ENCODE data around the gene ATAD5. TPM values are rescaled to one million over a fixed set of nuclear protein-coding genes. Genes with fewer than 3 reads are reported as not detected.

The ATAD5 gene
- total and polyA plus RNA-seq, 2 of the 13 experiments (the other 11 are each of a cell fraction or from before 2014, with no cell fraction given): 1.8 to 10.7 TPM

- TF ChIP-seq PBX2 (CRISPR knock-in tag; IDR thresholded peaks at IDR 0.05): peak; percentile 71
- TF ChIP-seq KDM5B (CRISPR knock-in tag; IDR thresholded peaks at IDR 0.05; ENCODE audit: borderline replicate concordance): peak; percentile 66; the same call in 1 of the 2 replicates
- TF ChIP-seq SRF (IDR thresholded peaks at IDR 0.05; ENCODE audit: low read depth, low read length): no peak
- TF ChIP-seq, protein P1, sequence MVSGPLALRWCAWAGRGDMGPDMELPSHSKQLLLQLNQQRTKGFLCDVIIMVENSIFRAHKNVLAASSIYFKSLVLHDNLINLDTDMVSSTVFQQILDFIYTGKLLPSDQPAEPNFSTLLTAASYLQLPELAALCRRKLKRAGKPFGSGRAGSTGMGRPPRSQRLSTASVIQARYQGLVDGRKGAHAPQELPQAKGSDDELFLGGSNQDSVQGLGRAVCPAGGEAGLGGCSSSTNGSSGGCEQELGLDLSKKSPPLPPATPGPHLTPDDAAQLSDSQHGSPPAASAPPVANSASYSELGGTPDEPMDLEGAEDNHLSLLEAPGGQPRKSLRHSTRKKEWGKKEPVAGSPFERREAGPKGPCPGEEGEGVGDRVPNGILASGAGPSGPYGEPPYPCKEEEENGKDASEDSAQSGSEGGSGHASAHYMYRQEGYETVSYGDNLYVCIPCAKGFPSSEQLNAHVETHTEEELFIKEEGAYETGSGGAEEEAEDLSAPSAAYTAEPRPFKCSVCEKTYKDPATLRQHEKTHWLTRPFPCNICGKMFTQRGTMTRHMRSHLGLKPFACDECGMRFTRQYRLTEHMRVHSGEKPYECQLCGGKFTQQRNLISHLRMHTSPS (CRISPR knock-in tag; IDR thresholded peaks at IDR 0.05; ENCODE audit: low read depth): no peak
- TF ChIP-seq ZBTB21 (CRISPR knock-in tag; IDR thresholded peaks at IDR 0.05): no peak
- TF ChIP-seq MTF1 (CRISPR knock-in tag; IDR thresholded peaks at IDR 0.05): no peak
- no peak for TF ChIP-seq ZNF660 (CRISPR knock-in tag; IDR thresholded peaks at IDR 0.05; ENCODE audit: borderline replicate concordance, low read depth)
- peak; percentile 39; the same call in 1 of the 2 replicates for TF ChIP-seq POGZ (CRISPR knock-in tag; IDR thresholded peaks at IDR 0.05)
- TF ChIP-seq ZBTB37 (CRISPR knock-in tag; IDR thresholded peaks at IDR 0.05): no peak
- no peak for TF ChIP-seq NPAS2 (CRISPR knock-in tag; IDR thresholded peaks at IDR 0.05; ENCODE audit: borderline replicate concordance)
- no peak; the same call in 1 of the 2 replicates for TF ChIP-seq ZNF230 (CRISPR knock-in tag; IDR thresholded peaks at IDR 0.05)
- TF ChIP-seq ZNF382 (CRISPR knock-in tag; IDR thresholded peaks at IDR 0.05; ENCODE audit: borderline replicate concordance): no peak
- no peak for TF ChIP-seq ZNF17 (CRISPR knock-in tag; IDR thresholded peaks at IDR 0.05)
- no peak for TF ChIP-seq SOX6 (IDR thresholded peaks at IDR 0.05)
- TF ChIP-seq SOX6 (CRISPR knock-in tag; IDR thresholded peaks at IDR 0.05): peak; percentile 30; the same call in 1 of the 2 replicates
- TF ChIP-seq ZNF253 (CRISPR knock-in tag; IDR thresholded peaks at IDR 0.05; ENCODE audit: borderline replicate concordance): 0 out of 2 replicates have a peak, but pooled peaks have one; percentile 34
- TF ChIP-seq, protein P2, sequence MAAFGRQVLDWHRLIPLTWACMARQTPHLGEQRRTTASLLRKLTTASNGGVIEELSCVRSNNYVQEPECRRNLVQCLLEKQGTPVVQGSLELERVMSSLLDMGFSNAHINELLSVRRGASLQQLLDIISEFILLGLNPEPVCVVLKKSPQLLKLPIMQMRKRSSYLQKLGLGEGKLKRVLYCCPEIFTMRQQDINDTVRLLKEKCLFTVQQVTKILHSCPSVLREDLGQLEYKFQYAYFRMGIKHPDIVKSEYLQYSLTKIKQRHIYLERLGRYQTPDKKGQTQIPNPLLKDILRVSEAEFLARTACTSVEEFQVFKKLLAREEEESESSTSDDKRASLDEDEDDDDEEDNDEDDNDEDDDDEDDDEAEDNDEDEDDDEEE (CRISPR knock-in tag; IDR thresholded peaks at IDR 0.05): no peak
- TF ChIP-seq, protein P3, sequence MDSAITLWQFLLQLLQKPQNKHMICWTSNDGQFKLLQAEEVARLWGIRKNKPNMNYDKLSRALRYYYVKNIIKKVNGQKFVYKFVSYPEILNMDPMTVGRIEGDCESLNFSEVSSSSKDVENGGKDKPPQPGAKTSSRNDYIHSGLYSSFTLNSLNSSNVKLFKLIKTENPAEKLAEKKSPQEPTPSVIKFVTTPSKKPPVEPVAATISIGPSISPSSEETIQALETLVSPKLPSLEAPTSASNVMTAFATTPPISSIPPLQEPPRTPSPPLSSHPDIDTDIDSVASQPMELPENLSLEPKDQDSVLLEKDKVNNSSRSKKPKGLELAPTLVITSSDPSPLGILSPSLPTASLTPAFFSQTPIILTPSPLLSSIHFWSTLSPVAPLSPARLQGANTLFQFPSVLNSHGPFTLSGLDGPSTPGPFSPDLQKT (CRISPR knock-in tag; IDR thresholded peaks at IDR 0.05; ENCODE audit: borderline replicate concordance): no peak
- TF ChIP-seq DMAP1 (CRISPR knock-in tag; IDR thresholded peaks at IDR 0.05): no peak; the same call in 1 of the 2 replicates
- no peak for TF ChIP-seq ZNF558 (CRISPR knock-in tag; IDR thresholded peaks at IDR 0.05; ENCODE audit: borderline replicate concordance)
- TF ChIP-seq SKIL (CRISPR knock-in tag; IDR thresholded peaks at IDR 0.05; ENCODE audit: borderline replicate concordance): no peak
Observed at GRCh38 chr17:30824356-30825145, 7.2 kb upstream of the ATAD5 start, which contains the start of gene CRLF3 (continued).

Data from HepG2 (cell line).